SK-N-SH treated with all-trans-retinoic acid at 6 μM for 48 hours (cell line): ENCODE measurements around the gene TMEM181.
"Not testable (repeated sequence)": the region's sequence is repeated elsewhere in the genome, so short reads cannot be mapped to it uniquely, and the experiment has no call there.

Experiments used
- ATAC-seq: fragments of 200-7000 bp; cut with Tn5 transposase; 3 replicates; pipeline ENCODE4 v1.9.1; 2020; ENCODE audit warnings: mild to moderate bottlenecking, moderate library complexity
- ARNTL ChIP-seq: fragments of 450-650 bp; formaldehyde crosslinking; IDR thresholded peaks from 2 replicates; pipeline ENCODE4 v1.5.0; 2020; ENCODE audit warnings: low read depth, mild to moderate bottlenecking, moderate library complexity, borderline replicate concordance
- BACH2 ChIP-seq: fragments of 250-450 bp; sonication (Bioruptor Pico); IDR thresholded peaks from 2 replicates; pipeline ENCODE4 v1.9.0; 2021; ENCODE audit warnings: mild to moderate bottlenecking, borderline replicate concordance
- CSDC2 ChIP-seq: fragments of 250-450 bp; sonication (Bioruptor Pico); IDR thresholded peaks from 2 replicates; pipeline ENCODE4 v1.5.0; 2020; ENCODE audit warnings: mild to moderate bottlenecking, moderate library complexity
- CSRNP3 ChIP-seq: fragments of 250-450 bp; sonication (Bioruptor Pico); IDR thresholded peaks from 2 replicates; pipeline ENCODE4 v1.5.1; 2021; ENCODE audit warnings: mild to moderate bottlenecking, moderate library complexity
- ESRRG ChIP-seq: fragments of 250-450 bp; sonication (Bioruptor Pico); IDR thresholded peaks from 2 replicates; pipeline ENCODE4 v1.6.1; 2021; ENCODE audit warnings: mild to moderate bottlenecking
- GLIS3 ChIP-seq: fragments of 250-450 bp; sonication (Bioruptor Pico); IDR thresholded peaks from 2 replicates; pipeline ENCODE4 v1.5.0; 2020; ENCODE audit warnings: mild to moderate bottlenecking, moderate library complexity
- ISL1 ChIP-seq: fragments of 250-450 bp; sonication (Bioruptor Pico); IDR thresholded peaks from 2 replicates; pipeline ENCODE4 v2.1.2; 2022; ENCODE audit warnings: mild to moderate bottlenecking, moderate library complexity
- OSR1 ChIP-seq: fragments of 250-450 bp; sonication (Bioruptor Pico); IDR thresholded peaks from 2 replicates; pipeline ENCODE4 v1.8.0; 2022; ENCODE audit warnings: moderate library complexity, mild to moderate bottlenecking, inconsistent platforms
- PPARA ChIP-seq: fragments of 250-450 bp; sonication (Bioruptor Pico); IDR thresholded peaks from 2 replicates; pipeline ENCODE4 v1.5.0; 2020; ENCODE audit warnings: mild to moderate bottlenecking, borderline replicate concordance
- RARB ChIP-seq: fragments of 250-450 bp; sonication (Bioruptor Pico); IDR thresholded peaks from 2 replicates; pipeline ENCODE4 v1.8.0; 2021; ENCODE audit warnings: mild to moderate bottlenecking, moderate library complexity
- SNAI2 ChIP-seq: fragments of 250-450 bp; sonication (Bioruptor Pico); IDR thresholded peaks from 2 replicates; pipeline ENCODE4 v1.5.0; 2020; ENCODE audit warnings: mild to moderate bottlenecking, moderate library complexity
- TCF4 ChIP-seq: fragments of 250-450 bp; sonication (Bioruptor Pico); IDR thresholded peaks from 2 replicates; pipeline ENCODE4 v1.8.0; 2021; ENCODE audit warnings: mild to moderate bottlenecking, moderate library complexity, borderline replicate concordance
- TOX ChIP-seq: fragments of 250-450 bp; sonication (Bioruptor Pico); IDR thresholded peaks from 2 replicates; pipeline ENCODE4 v1.8.0; 2021; ENCODE audit warnings: mild to moderate bottlenecking, moderate library complexity, borderline replicate concordance
- TSHZ2 ChIP-seq: fragments of 250-450 bp; sonication (Bioruptor Pico); IDR thresholded peaks from 2 replicates; pipeline ENCODE4 v1.5.0; 2020; ENCODE audit warnings: mild to moderate bottlenecking, moderate library complexity
- ZC3H10 ChIP-seq: fragments of 250-450 bp; sonication (Bioruptor Pico); IDR thresholded peaks from 2 replicates; pipeline ENCODE4 v1.5.1; 2021; ENCODE audit warnings: mild to moderate bottlenecking, moderate library complexity
- ZFP3 ChIP-seq: fragments of 250-450 bp; sonication (Bioruptor Pico); IDR thresholded peaks from 2 replicates; pipeline ENCODE4 v1.5.0; 2020; ENCODE audit warnings: mild to moderate bottlenecking, moderate library complexity
- ZFP30 ChIP-seq: fragments of 450-650 bp; formaldehyde crosslinking; IDR thresholded peaks from 2 replicates; pipeline ENCODE4 v1.5.0; 2022; ENCODE audit warnings: mild to moderate bottlenecking, moderate library complexity
- ZNF565 ChIP-seq: fragments of 450-650 bp; formaldehyde crosslinking; conservative IDR thresholded peaks from 2 replicates; pipeline ENCODE4 v1.5.0; 2020; ENCODE audit warnings: low read depth, mild to moderate bottlenecking, moderate library complexity
- ZNF70 ChIP-seq: fragments of 450-650 bp; formaldehyde crosslinking; IDR thresholded peaks from 2 replicates; pipeline ENCODE4 v1.5.0; 2020; ENCODE audit warnings: mild to moderate bottlenecking, moderate library complexity
- ZNF8 ChIP-seq: fragments of 450-650 bp; formaldehyde crosslinking; IDR thresholded peaks from 2 replicates; pipeline ENCODE4 v1.5.0; 2020; ENCODE audit warnings: mild to moderate bottlenecking, moderate library complexity
- TF ChIP-seq, protein P1 (sequence below): fragments of 250-450 bp; sonication (Bioruptor Pico); IDR thresholded peaks from 2 replicates; pipeline ENCODE4 v1.8.0; 2021; ENCODE audit warnings: low read depth, mild to moderate bottlenecking, moderate library complexity, borderline replicate concordance
- TF ChIP-seq, protein P2 (sequence below): fragments of 250-450 bp; sonication (Bioruptor Pico); IDR thresholded peaks from 2 replicates; pipeline ENCODE4 v1.5.1; 2020; ENCODE audit warnings: low read depth, mild to moderate bottlenecking, moderate library complexity

Gene TMEM181

DNA sequence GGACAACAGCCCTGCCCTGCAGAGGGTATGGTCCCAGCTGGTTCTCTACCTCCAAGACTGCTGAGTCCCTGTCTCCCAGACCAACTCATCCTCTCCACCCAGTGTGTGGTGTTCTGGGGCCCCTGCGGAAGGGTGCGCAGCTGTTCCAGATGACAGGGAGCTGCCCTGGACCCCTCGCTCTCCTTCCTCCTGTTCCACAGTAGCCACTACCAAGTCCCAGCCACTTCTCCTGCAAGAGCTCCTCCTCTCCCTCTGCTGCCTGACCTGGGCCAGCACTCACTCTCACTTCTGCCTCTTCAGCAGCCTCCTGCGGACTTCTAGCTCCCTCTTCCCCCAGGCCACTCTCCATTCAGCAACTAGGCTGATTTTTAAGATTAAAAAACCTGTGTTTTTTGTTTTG, 40.1 kb upstream of the TMEM181 start:
- ATAC-seq: no peak

GRCh38 chr6:158520975-158521374, 38.9 kb upstream of the TMEM181 start:
- ATAC-seq: not testable (repeated sequence)

More for the DNA sequence above, 40.1 kb upstream of the TMEM181 start:
- TF ChIP-seq CSDC2 (CRISPR knock-in tag): no peak
- TF ChIP-seq OSR1 (CRISPR knock-in tag): no peak
- TF ChIP-seq ARNTL (CRISPR knock-in tag): no peak
- no peak for TF ChIP-seq ESRRG (CRISPR knock-in tag)
- TF ChIP-seq GLIS3 (CRISPR knock-in tag): no peak
- TF ChIP-seq ZC3H10: no peak
- TF ChIP-seq TSHZ2: no peak
- no peak for TF ChIP-seq PPARA (CRISPR knock-in tag)
- TF ChIP-seq RARB (CRISPR knock-in tag): no peak
- TF ChIP-seq ZNF8 (CRISPR knock-in tag): no peak
- no peak for TF ChIP-seq TOX
- TF ChIP-seq ZNF565 (CRISPR knock-in tag): no peak
- TF ChIP-seq ZNF70: no peak
- TF ChIP-seq ZFP30 (CRISPR knock-in tag): no peak
- TF ChIP-seq CSRNP3: no peak
- TF ChIP-seq, protein P1, sequence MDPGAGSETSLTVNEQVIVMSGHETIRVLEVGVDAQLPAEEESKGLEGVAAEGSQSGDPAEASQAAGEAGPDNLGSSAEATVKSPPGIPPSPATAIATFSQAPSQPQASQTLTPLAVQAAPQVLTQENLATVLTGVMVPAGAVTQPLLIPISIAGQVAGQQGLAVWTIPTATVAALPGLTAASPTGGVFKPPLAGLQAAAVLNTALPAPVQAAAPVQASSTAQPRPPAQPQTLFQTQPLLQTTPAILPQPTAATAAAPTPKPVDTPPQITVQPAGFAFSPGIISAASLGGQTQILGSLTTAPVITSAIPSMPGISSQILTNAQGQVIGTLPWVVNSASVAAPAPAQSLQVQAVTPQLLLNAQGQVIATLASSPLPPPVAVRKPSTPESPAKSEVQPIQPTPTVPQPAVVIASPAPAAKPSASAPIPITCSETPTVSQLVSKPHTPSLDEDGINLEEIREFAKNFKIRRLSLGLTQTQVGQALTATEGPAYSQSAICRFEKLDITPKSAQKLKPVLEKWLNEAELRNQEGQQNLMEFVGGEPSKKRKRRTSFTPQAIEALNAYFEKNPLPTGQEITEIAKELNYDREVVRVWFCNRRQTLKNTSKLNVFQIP (CRISPR knock-in tag): no peak
- no peak for TF ChIP-seq SNAI2 (CRISPR knock-in tag)
- TF ChIP-seq BACH2 (CRISPR knock-in tag): no peak

DNA sequence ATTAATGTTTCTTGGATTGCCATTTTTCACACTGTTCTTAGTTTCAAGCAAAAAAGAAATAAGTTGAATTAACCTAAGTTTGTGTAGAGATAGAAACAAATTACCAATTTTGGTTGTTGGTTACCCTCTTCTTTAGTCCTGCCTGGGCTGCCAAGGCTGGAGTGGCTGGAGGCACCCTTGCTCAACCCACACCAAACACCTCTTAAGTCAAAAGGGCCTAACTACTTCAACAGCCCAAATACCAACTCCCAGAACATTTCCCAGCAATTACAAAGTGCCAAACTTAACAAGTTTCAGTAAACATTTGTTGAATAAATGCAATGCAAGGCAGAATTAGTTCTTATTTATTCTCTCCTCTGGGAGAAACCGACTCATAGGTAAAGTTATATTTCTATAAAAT, 38.1 kb upstream of the TMEM181 start:
- TF ChIP-seq ARNTL (CRISPR knock-in tag) (no peak), ZNF70 (no peak), ZNF8 (CRISPR knock-in tag) (no peak), ISL1 (no peak), TCF4 (no peak), OSR1 (CRISPR knock-in tag) (no peak), ZFP3 (CRISPR knock-in tag) (no peak)
- ATAC-seq: no peak

- ATAC-seq: no peak
- TF ChIP-seq TCF4 (no peak), BACH2 (CRISPR knock-in tag) (no peak)
Observed at GRCh38 chr6:158522616-158523015, 37.3 kb upstream of the TMEM181 start.

- TF ChIP-seq ZNF565 (CRISPR knock-in tag) (no peak), CSRNP3 (no peak), ZNF70 (no peak), CSDC2 (CRISPR knock-in tag) (no peak), ZC3H10 (no peak), TCF4 (no peak), ZFP30 (CRISPR knock-in tag) (no peak), OSR1 (CRISPR knock-in tag) (no peak), ZNF8 (CRISPR knock-in tag) (no peak), TSHZ2 (no peak), BACH2 (CRISPR knock-in tag) (no peak), GLIS3 (CRISPR knock-in tag) (no peak), ISL1 (no peak), ARNTL (CRISPR knock-in tag) (no peak), TOX (no peak)
- TF ChIP-seq, protein P2, sequence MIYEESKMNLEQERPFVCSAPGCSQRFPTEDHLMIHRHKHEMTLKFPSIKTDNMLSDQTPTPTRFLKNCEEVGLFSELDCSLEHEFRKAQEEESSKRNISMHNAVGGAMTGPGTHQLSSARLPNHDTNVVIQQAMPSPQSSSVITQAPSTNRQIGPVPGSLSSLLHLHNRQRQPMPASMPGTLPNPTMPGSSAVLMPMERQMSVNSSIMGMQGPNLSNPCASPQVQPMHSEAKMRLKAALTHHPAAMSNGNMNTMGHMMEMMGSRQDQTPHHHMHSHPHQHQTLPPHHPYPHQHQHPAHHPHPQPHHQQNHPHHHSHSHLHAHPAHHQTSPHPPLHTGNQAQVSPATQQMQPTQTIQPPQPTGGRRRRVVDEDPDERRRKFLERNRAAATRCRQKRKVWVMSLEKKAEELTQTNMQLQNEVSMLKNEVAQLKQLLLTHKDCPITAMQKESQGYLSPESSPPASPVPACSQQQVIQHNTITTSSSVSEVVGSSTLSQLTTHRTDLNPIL (CRISPR knock-in tag): no peak
- no peak for ATAC-seq
Observed at GRCh38 chr6:158524311-158524710, 35.6 kb upstream of the TMEM181 start.

DNA sequence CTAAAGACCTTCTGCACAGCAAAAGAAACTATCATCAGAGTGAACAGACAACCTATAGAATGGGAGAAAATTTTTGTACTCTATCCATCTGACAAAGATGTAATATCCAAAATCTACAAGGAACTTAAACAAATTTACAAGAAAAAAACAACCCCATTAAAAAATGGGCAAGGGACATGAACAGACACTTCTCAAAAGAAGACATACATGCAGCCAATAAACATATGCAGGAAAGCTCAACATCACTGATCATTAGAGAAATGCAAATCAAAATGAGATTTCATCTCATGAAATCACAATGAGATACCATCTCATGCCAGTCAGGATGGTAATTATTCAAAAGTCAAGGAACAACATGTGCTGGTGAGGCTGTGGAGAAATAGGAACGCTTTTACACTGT, 32.0 kb upstream of the TMEM181 start:
- not testable (repeated sequence) for ATAC-seq
